GM23338 (cell line): ENCODE measurements around the gene RPL15. TPM values are rescaled to one million over a fixed set of nuclear protein-coding genes. Genes with fewer than 3 reads are reported as not detected.

Experiments used
- ATAC-seq: fragments of 200-7000 bp; cut with Tn5 transposase; 3 replicates; pipeline ENCODE4 v1.9.1; 2020
- DNase-seq: peaks from one replicate; pipeline ENCODE4 v3.0.0-alpha.2; 2015; ENCODE audit warnings: low spot score
- H2AFZ ChIP-seq: fragments of 200-600 bp; sonication (generic); 2 replicates; pipeline ENCODE4 v1.8.0; 2016; ENCODE audit warnings: antibody characterized with exemption, mild to moderate bottlenecking, moderate library complexity
- H3F3A ChIP-seq: fragments of 200-600 bp; sonication (generic); replicated peaks from 2 replicates; pipeline ENCODE4 v1.8.0; 2017; ENCODE audit warnings: antibody characterized with exemption, mixed run types, low read depth
- H3K27ac ChIP-seq: fragments of 200-600 bp; sonication (generic); 2 replicates; pipeline ENCODE4 v1.6.1; 2016; ENCODE audit warnings: low read depth
- H3K27me3 ChIP-seq: fragments of 200-600 bp; sonication (generic); 2 replicates; pipeline ENCODE4 v1.8.0; 2016; ENCODE audit warnings: mild to moderate bottlenecking, mixed run types, moderate library complexity; ENCODE audit not compliant: insufficient read depth
- H3K36me3 ChIP-seq: fragments of 200-600 bp; sonication (generic); 2 replicates; pipeline ENCODE4 v1.8.0; 2016; ENCODE audit warnings: mild to moderate bottlenecking; ENCODE audit not compliant: insufficient read depth
- H3K4me1 ChIP-seq: fragments of 200-600 bp; sonication (generic); 2 replicates; pipeline ENCODE4 v1.8.0; 2016; ENCODE audit warnings: mild to moderate bottlenecking, moderate library complexity; ENCODE audit not compliant: insufficient read depth
- H3K4me2 ChIP-seq: fragments of 200-600 bp; sonication (generic); 2 replicates; pipeline ENCODE4 v1.7.1; 2017; ENCODE audit warnings: mixed run types
- H3K4me3 ChIP-seq: fragments of 200-600 bp; sonication (generic); 2 replicates; pipeline ENCODE4 v1.6.1; 2016; ENCODE audit warnings: mixed run types
- H3K79me2 ChIP-seq: fragments of 200-600 bp; sonication (generic); replicated peaks from 2 replicates; pipeline ENCODE4 v1.8.0; 2017; ENCODE audit warnings: mild to moderate bottlenecking; ENCODE audit not compliant: insufficient read depth
- H3K9me2 ChIP-seq: fragments of 200-600 bp; sonication (generic); 2 replicates; pipeline ENCODE4 v1.8.0; 2017; ENCODE audit not compliant: insufficient read depth
- H4K20me1 ChIP-seq: fragments of 200-600 bp; sonication (generic); replicated peaks from 2 replicates; pipeline ENCODE4 v1.8.0; 2017; ENCODE audit warnings: mild to moderate bottlenecking; ENCODE audit not compliant: insufficient read depth
- H3K27ac Mint-ChIP-seq: 2 replicates; pipeline ENCODE4 v1.8.0; 2020; ENCODE audit warnings: inconsistent platforms, mild to moderate bottlenecking, moderate library complexity, mixed read lengths
- H3K27me3 Mint-ChIP-seq: 3 replicates; pipeline ENCODE4 v1.8.0; 2022; ENCODE audit warnings: low read depth, mild to moderate bottlenecking, moderate library complexity, mixed read lengths, inconsistent platforms; ENCODE audit not compliant: insufficient read depth, poor library complexity
- H3K36me3 Mint-ChIP-seq: 3 replicates; pipeline ENCODE4 v1.8.0; 2021; ENCODE audit warnings: low read depth, mild to moderate bottlenecking, inconsistent platforms, moderate library complexity, mixed read lengths
- H3K4me1 Mint-ChIP-seq: 3 replicates; pipeline ENCODE4 v1.8.0; 2020; ENCODE audit warnings: mild to moderate bottlenecking, inconsistent platforms, mixed read lengths
- H3K4me3 Mint-ChIP-seq: 3 replicates; pipeline ENCODE4 v1.8.0; 2021; ENCODE audit warnings: moderate library complexity, mild to moderate bottlenecking, inconsistent platforms, mixed read lengths
- H3K9me3 Mint-ChIP-seq: 3 replicates; pipeline ENCODE4 v1.8.0; 2020; ENCODE audit warnings: moderate library complexity, mild to moderate bottlenecking, inconsistent platforms, mixed read lengths
- CREB1 ChIP-seq: fragments of 250-450 bp; sonication (Bioruptor Pico); IDR thresholded peaks from 2 replicates; pipeline ENCODE4 v1.5.0; 2020; ENCODE audit warnings: low read depth, mild to moderate bottlenecking, moderate library complexity
- CTCF ChIP-seq, 2 experiments: fragments of 200-600 bp in 1 of 2; sonication (generic) in 1 of 2; conservative IDR thresholded peaks; 2 replicates each; pipeline versions ENCODE4 v1.5.1 to v1.6.1; 2016 to 2017; ENCODE audit warnings: antibody characterized with exemption in 2 of 2, low read depth in 2 of 2, mild to moderate bottlenecking in 2 of 2, moderate library complexity in 1 of 2
- ETS1 ChIP-seq: IDR thresholded peaks from 2 replicates; pipeline ENCODE4 v1.6.1; 2016; ENCODE audit warnings: antibody characterized with exemption
- EZH2 ChIP-seq: fragments of 200-600 bp; sonication (generic); IDR thresholded peaks from one replicate; pipeline ENCODE4 v1.8.0; 2017; ENCODE audit warnings: antibody characterized with exemption, mild to moderate bottlenecking, low read depth; ENCODE audit not compliant: unreplicated experiment
- JUNB ChIP-seq: IDR thresholded peaks from one replicate; pipeline ENCODE4 v1.6.1; 2016; ENCODE audit warnings: antibody characterized with exemption; ENCODE audit not compliant: unreplicated experiment
- NANOG ChIP-seq: IDR thresholded peaks from 2 replicates; pipeline ENCODE4 v1.6.1; 2016; ENCODE audit warnings: antibody characterized with exemption, borderline replicate concordance
- POLR2AphosphoS5 ChIP-seq: IDR thresholded peaks from 2 replicates; pipeline ENCODE4 v1.6.1; 2016; ENCODE audit warnings: antibody characterized with exemption, low read depth
- REST ChIP-seq: IDR thresholded peaks from one replicate; pipeline ENCODE4 v1.6.1; 2018; ENCODE audit warnings: antibody characterized with exemption; ENCODE audit not compliant: unreplicated experiment
- STAT1 ChIP-seq: IDR thresholded peaks from one replicate; pipeline ENCODE4 v1.6.1; 2016; ENCODE audit warnings: antibody characterized with exemption; ENCODE audit not compliant: unreplicated experiment
- ZNF114 ChIP-seq: fragments of 250-450 bp; sonication (Bioruptor Pico); IDR thresholded peaks from 2 replicates; pipeline ENCODE4 v1.5.0; 2020; ENCODE audit warnings: mild to moderate bottlenecking, moderate library complexity
- ZNF331 ChIP-seq: fragments of 250-450 bp; sonication (Bioruptor Pico); IDR thresholded peaks from 2 replicates; pipeline ENCODE4 v1.5.0; 2020; ENCODE audit warnings: low read depth, mild to moderate bottlenecking, moderate library complexity
- ZNF462 ChIP-seq: fragments of 250-450 bp; sonication (Bioruptor Pico); IDR thresholded peaks from 2 replicates; pipeline ENCODE4 v1.5.0; 2020; ENCODE audit warnings: mild to moderate bottlenecking, moderate library complexity
- polyA plus RNA-seq: library from polyadenylated mRNA; unstranded; fragments of >200 nt; fragmentation: Nextera tagmentation; extraction: Ambion mirVana; gene quantifications from 2 replicates; pipeline ENCODE4 v1.2.1, GENCODE V29; 2016
- total RNA-seq: library from RNA; depleted of rRNA; stranded (reverse); fragments of >200 nt; shearing (Covaris generic); gene quantifications from 2 replicates; pipeline ENCODE4 v1.2.3, GENCODE V29; 2014

Gene RPL15
- total and polyA plus RNA-seq, 2 experiments from 2014 or later: 2,868 to 3,117 TPM

- no peak for TF ChIP-seq JUNB
- TF ChIP-seq EZH2: no peak
- TF ChIP-seq ZNF114 (CRISPR knock-in tag): no peak
- no peak for TF ChIP-seq NANOG
- no peak for TF ChIP-seq POLR2AphosphoS5
- TF ChIP-seq ZNF331 (CRISPR knock-in tag): no peak
- TF ChIP-seq CREB1: no peak
- TF ChIP-seq STAT1: no peak
- no peak for TF ChIP-seq ETS1
- TF ChIP-seq CTCF (conservative IDR thresholded peaks at IDR 0.05; ENCODE audit: low read depth in 2 of 2): no peak
- TF ChIP-seq ZNF462 (CRISPR knock-in tag): no peak
- TF ChIP-seq REST: no peak
- peaks cover 6% of the 10 kb centered on the region for H4K20me1 ChIP-seq
- H3K79me2 ChIP-seq: peaks cover 4% of the 10 kb centered on the region; the same call in 1 of the 2 replicates
- H3K27ac ChIP-seq: no peak overlapping the region
- H3K36me3 ChIP-seq: peaks cover 13% of the 10 kb centered on the region; the same call in 1 of the 2 replicates
- DNase-seq (no peak), ATAC-seq (no peak)
- peaks cover 18% of the 10 kb centered on the region for H3K27me3 Mint-ChIP-seq
- no peak overlapping the region for H3K4me3 ChIP-seq
- peaks cover 28% of the 10 kb centered on the region; the same call in 2 of the 3 replicates for H3K4me1 Mint-ChIP-seq
- H3K4me2 ChIP-seq: no peak overlapping the region
- no peaks in the 10 kb centered on the region for H3K9me2 ChIP-seq
- H3K27me3 ChIP-seq: no peaks in the 10 kb centered on the region
- H3F3A ChIP-seq: no peaks in the 10 kb centered on the region
- H3K36me3 Mint-ChIP-seq: peaks cover 72% of the 10 kb centered on the region
- no peak overlapping the region for H2AFZ ChIP-seq
- H3K9me3 Mint-ChIP-seq: peaks cover 24% of the 10 kb centered on the region
- peaks cover 16% of the 10 kb centered on the region for H3K4me1 ChIP-seq
- H3K4me3 Mint-ChIP-seq: no peak overlapping the region
- peak overlapping the region; percentile 23 for H3K27ac Mint-ChIP-seq
Observed at GRCh38 chr3:23894254-23895061, 22.5 kb upstream of the RPL15 start.
